Endodermal cell (in vitro differentiated cells): Measurements from ENCODE around the gene PRMT7. TPM values are rescaled to one million over a fixed set of nuclear protein-coding genes. Genes with fewer than 3 reads are reported as not detected.

ENCODE experiments used
- DNase-seq: peaks from one replicate; pipeline ENCODE4 v3.0.0-alpha.2; 2017
- H3K27ac ChIP-seq: 2 replicates; pipeline ENCODE4 v1.5.1; 2013; ENCODE audit warnings: mild to moderate bottlenecking, low read depth, low read length, moderate library complexity
- H3K27me3 ChIP-seq: 2 replicates; pipeline ENCODE4 v1.6.1; 2013; ENCODE audit warnings: mild to moderate bottlenecking, low read length, moderate library complexity; ENCODE audit not compliant: insufficient read depth, control insufficient read depth, poor library complexity, severe bottlenecking
- H3K36me3 ChIP-seq: 2 replicates; pipeline ENCODE4 v1.7.0; 2013; ENCODE audit warnings: mild to moderate bottlenecking, low read length, moderate library complexity; ENCODE audit not compliant: control insufficient read depth, insufficient read depth
- H3K4me1 ChIP-seq: one replicate; pipeline ENCODE4 v1.7.0; 2013; ENCODE audit warnings: low read length; ENCODE audit not compliant: control insufficient read depth, insufficient read depth
- H3K4me3 ChIP-seq: 2 replicates; pipeline ENCODE4 v1.5.1; 2013; ENCODE audit warnings: mild to moderate bottlenecking, low read length, moderate library complexity
- H3K9ac ChIP-seq: 2 replicates; pipeline ENCODE4 v1.6.1; 2013; ENCODE audit warnings: mild to moderate bottlenecking, low read length, moderate library complexity; ENCODE audit not compliant: poor library complexity, severe bottlenecking; ENCODE audit errors: extremely low read depth
- H3K9me3 ChIP-seq: 2 replicates; pipeline ENCODE4 v1.6.1; 2013; ENCODE audit warnings: mild to moderate bottlenecking, low read length, moderate library complexity; ENCODE audit not compliant: control insufficient read depth
- H3K27ac Mint-ChIP-seq: 2 replicates; pipeline ENCODE4 v1.8.0; 2020; ENCODE audit warnings: mixed read lengths
- H3K27me3 Mint-ChIP-seq: 2 replicates; pipeline ENCODE4 v1.8.0; 2021; ENCODE audit warnings: mild to moderate bottlenecking, mixed read lengths; ENCODE audit not compliant: insufficient read depth
- H3K36me3 Mint-ChIP-seq: 2 replicates; pipeline ENCODE4 v1.8.0; 2020; ENCODE audit warnings: low read depth, mixed read lengths
- H3K4me1 Mint-ChIP-seq: 2 replicates; pipeline ENCODE4 v1.8.0; 2020; ENCODE audit warnings: mixed read lengths
- H3K4me3 Mint-ChIP-seq: 2 replicates; pipeline ENCODE4 v1.8.0; 2020; ENCODE audit warnings: mild to moderate bottlenecking, moderate library complexity, mixed read lengths
- H3K9me3 Mint-ChIP-seq: 2 replicates; pipeline ENCODE4 v1.8.0; 2020; ENCODE audit warnings: mild to moderate bottlenecking, mixed read lengths
- WGBS, 2 experiments: methylation state at CpG; one replicate each; pipeline versions ENCODE4 v1.1.5 to v1.1.7; 2013; ENCODE audit warnings: missing lambda C conversion rate in 2 of 2, mixed read lengths in 1 of 2; ENCODE audit not compliant: insufficient coverage in 1 of 2, insufficient read length in 1 of 2; 5-methylcytosine and 5-hydroxymethylcytosine counted together
- total RNA-seq, 2 donors: library from RNA; stranded (reverse); fragmentation: NEBNext Ultra II Directional in 1 of 2; extraction: Animal tissue kit (Norgen Biotek cat#: 25700) in 1 of 2; gene quantifications; 2 replicates in 1 of 2; 3 replicates in 1 of 2; pipeline ENCODE4 v1.2.1, GENCODE V29; 2021
- TF ChIP-seq, protein P1 (sequence below): fragments of 200-600 bp; sonication (generic); conservative IDR thresholded peaks from 2 replicates; pipeline ENCODE4 v1.5.0; 2021; ENCODE audit warnings: antibody characterized with exemption, mild to moderate bottlenecking

PRMT7 gene
- total RNA-seq, 2 donors from 2014 or later = 63.9 to 68.5 TPM

DNA sequence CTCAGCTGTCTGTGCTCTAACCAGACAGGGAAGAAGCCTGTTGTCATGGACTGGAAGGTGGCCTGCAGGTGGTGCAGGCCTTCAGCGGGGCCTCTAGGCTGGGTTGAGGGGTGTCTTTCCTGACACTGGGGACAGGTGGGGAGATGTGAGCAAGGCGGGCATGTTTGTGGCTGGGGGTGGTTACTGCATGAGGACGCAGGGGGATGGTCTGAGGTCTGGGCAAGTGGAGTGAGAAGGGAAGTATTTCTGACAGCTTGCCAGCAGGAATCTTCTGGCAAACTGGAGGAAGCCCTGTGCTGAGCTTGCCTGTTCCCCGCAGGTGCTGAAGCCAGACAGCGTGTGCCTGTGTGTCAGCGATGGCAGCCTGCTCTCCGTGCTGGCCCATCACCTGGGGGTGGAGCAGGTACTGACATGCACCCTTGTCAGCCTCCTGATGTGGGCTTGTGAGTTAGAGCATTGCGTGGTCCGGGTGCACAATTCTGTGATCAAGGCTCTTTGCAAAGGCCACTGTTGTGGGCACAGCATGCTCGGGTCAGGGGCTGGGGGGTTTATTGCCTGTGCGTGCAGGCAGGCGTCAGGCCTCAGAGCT is 36.2 kb downstream of the PRMT7 start:
- Histone ChIP-seq H3K27me3 (no peaks in the 10 kb centered on the region), H3K9ac (no peak overlapping the region), H3K4me3 (no peak overlapping the region), H3K9me3 (no peaks in the 10 kb centered on the region), H3K36me3 (peaks cover 82% of the 10 kb centered on the region), H3K27ac (no peak overlapping the region), H3K4me1 (peaks cover 4% of the 10 kb centered on the region)
- Mint-ChIP-seq H3K4me3 (no peak overlapping the region), H3K36me3 (peaks cover 60% of the 10 kb centered on the region), H3K9me3 (no peaks in the 10 kb centered on the region), H3K4me1 (no peaks in the 10 kb centered on the region), H3K27ac (peak overlapping the region; percentile 52), H3K27me3 (no peaks in the 10 kb centered on the region)
- TF ChIP-seq, protein P1, sequence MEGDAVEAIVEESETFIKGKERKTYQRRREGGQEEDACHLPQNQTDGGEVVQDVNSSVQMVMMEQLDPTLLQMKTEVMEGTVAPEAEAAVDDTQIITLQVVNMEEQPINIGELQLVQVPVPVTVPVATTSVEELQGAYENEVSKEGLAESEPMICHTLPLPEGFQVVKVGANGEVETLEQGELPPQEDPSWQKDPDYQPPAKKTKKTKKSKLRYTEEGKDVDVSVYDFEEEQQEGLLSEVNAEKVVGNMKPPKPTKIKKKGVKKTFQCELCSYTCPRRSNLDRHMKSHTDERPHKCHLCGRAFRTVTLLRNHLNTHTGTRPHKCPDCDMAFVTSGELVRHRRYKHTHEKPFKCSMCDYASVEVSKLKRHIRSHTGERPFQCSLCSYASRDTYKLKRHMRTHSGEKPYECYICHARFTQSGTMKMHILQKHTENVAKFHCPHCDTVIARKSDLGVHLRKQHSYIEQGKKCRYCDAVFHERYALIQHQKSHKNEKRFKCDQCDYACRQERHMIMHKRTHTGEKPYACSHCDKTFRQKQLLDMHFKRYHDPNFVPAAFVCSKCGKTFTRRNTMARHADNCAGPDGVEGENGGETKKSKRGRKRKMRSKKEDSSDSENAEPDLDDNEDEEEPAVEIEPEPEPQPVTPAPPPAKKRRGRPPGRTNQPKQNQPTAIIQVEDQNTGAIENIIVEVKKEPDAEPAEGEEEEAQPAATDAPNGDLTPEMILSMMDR = no peak
- WGBS, 2 experiments = 89 to 96% methylated on average over 9 to 12 of the region's 12 CpGs
- DNase-seq = no peak

DNA sequence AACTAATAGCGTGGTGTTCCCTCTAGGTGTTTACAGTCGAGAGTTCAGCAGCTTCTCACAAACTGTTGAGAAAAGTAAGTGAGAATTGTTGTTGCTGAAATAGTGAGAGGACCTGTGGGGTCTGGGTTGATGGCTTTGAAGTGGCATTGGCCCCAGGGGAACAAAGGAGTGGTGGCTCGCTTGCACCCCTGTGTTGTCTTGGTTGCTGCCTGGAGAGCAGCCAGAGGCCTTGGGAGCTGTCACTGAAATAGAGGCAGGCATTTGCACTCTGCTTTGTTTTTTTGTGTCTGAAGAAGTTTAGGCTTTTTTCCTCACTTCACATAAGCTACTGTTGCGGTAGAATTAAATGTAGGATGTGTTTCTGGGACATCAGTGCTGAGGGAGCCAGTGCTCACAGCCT is 36.8 kb downstream of the PRMT7 start:
- H3K36me3 ChIP-seq = peaks cover 81% of the 10 kb centered on the region
- peaks cover 60% of the 10 kb centered on the region for H3K36me3 Mint-ChIP-seq
- 83 to 97% methylated on average over 1 to 4 of the region's 4 CpGs for WGBS, 2 experiments
- H3K27ac Mint-ChIP-seq = no peak overlapping the region
- H3K9me3 ChIP-seq = no peaks in the 10 kb centered on the region
- no peak overlapping the region for H3K27ac ChIP-seq
- peaks cover 4% of the 10 kb centered on the region for H3K4me1 ChIP-seq
- H3K9me3 Mint-ChIP-seq = no peaks in the 10 kb centered on the region
- TF ChIP-seq, protein P1 = no peak
- no peaks in the 10 kb centered on the region for H3K27me3 Mint-ChIP-seq
- DNase-seq = no peak
- H3K4me1 Mint-ChIP-seq = no peaks in the 10 kb centered on the region
- no peaks in the 10 kb centered on the region for H3K27me3 ChIP-seq
- no peak overlapping the region for H3K4me3 Mint-ChIP-seq
- no peak overlapping the region for H3K9ac ChIP-seq
- H3K4me3 ChIP-seq = no peak overlapping the region

DNA sequence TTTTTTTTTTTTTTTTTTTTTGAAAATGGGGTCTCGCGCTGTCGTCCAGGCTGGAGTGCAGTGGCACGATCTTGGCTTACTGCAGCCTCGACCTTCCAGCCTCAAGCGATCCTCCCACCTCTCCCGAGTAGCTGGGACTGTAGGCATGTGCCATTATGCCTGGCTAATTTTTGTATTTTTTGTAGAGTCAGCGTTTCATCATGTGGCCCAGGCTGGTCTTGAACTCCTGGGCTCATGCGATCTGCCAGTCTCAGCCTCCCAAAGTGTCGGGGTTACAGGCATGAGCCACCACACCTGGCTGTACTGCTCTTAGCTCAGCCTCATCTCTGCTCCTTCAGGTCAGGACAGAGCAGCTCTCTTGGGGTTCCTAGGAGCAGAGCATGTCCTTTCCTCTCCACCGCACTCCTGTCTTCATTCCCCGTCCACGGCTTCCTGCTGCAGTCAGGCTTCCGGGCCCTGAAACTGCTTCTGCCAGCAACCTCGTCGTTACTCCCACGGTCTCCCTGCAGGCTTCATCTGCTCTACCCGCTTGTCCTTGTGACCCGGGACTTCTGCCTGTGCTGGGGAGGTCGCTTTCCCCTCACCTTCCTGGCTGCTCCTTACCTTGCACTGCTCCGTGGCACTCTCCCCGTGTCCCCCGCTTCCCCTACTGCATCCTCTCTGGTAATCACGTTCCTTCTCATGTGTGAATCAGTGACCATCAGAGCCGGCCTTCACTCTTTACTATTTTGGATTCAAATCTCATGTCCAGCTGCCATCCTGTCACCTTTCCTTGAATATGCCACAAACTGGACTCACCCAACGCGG is 38.0 kb downstream of the PRMT7 start:
- Histone ChIP-seq H3K4me1 (peaks cover 4% of the 10 kb centered on the region), H3K27ac (no peak overlapping the region), H3K9ac (no peak overlapping the region), H3K27me3 (no peaks in the 10 kb centered on the region), H3K4me3 (no peak overlapping the region), H3K9me3 (no peaks in the 10 kb centered on the region), H3K36me3 (peaks cover 83% of the 10 kb centered on the region)
- DNase-seq = no peak
- 93 to 94% methylated on average over 20 to 27 of the region's 27 CpGs for WGBS, 2 experiments
- Mint-ChIP-seq H3K4me3 (no peak overlapping the region), H3K27me3 (no peaks in the 10 kb centered on the region), H3K4me1 (no peaks in the 10 kb centered on the region), H3K36me3 (peaks cover 64% of the 10 kb centered on the region), H3K27ac (no peak overlapping the region), H3K9me3 (no peaks in the 10 kb centered on the region)
- TF ChIP-seq, protein P1 = no peak
